GM15510 (cell line): ENCODE measurements around the gene PAM.

ENCODE experiments used
- POLR2A ChIP-seq: IDR thresholded peaks from 3 replicates; pipeline ENCODE4 v1.6.1; 2011; ENCODE audit warnings: borderline replicate concordance; ENCODE audit not compliant: insufficient read length; ENCODE audit errors: extremely low read depth

PAM gene

GRCh38 chr5:103057208-103058130 lies 302.4 kb downstream of the PAM start:
- TF ChIP-seq POLR2A = no peak

- TF ChIP-seq POLR2A = no peak
These were observed 304.4 kb downstream of the PAM start for GRCh38 chr5:103059525-103059924.

GRCh38 chr5:103060424-103060954 lies 305.4 kb downstream of the PAM start:
- TF ChIP-seq POLR2A = no peak

- TF ChIP-seq POLR2A = no peak
These were observed 311.2 kb downstream of the PAM start for GRCh38 chr5:103066326-103066725.

GRCh38 chr5:103075442-103075841 lies 320.3 kb downstream of the PAM start:
- no peak for TF ChIP-seq POLR2A
